22Rv1 (cell line): ENCODE data around the gene GAL3ST2.

ENCODE experiments used
- CTCF ChIP-seq: fragments of 450-650 bp; IDR thresholded peaks from 2 replicates; pipeline ENCODE4 v1.5.1; 2017; ENCODE audit warnings: mild to moderate bottlenecking
- ZFX ChIP-seq: fragments of 450-650 bp; IDR thresholded peaks from 2 replicates; pipeline ENCODE4 v1.6.1; 2017; ENCODE audit warnings: antibody characterized with exemption, borderline replicate concordance

GRCh38 chr2:241775223-241776177, 1.1 kb upstream of the GAL3ST2 start:
- TF ChIP-seq CTCF (no peak), ZFX (no peak)
